Keratinocyte (primary cell): Measurements from ENCODE around the gene TSC1.

Experiments
- CTCF ChIP-seq, 3 experiments: IDR thresholded peaks in 1 of 3; conservative IDR thresholded peaks in 1 of 3; optimal IDR thresholded peaks in 1 of 3; 2 replicates in 2 of 3; 3 replicates in 1 of 3; pipeline versions ENCODE3 to v1.5.1; 2011; ENCODE audit warnings: low read length in 3 of 3, mild to moderate bottlenecking in 3 of 3, moderate library complexity in 2 of 3, control low read depth in 1 of 3, inconsistent platforms in 1 of 3; ENCODE audit not compliant: insufficient read depth in 2 of 3; ENCODE audit errors: extremely low read depth in 1 of 3
- EZH2 ChIP-seq: IDR thresholded peaks from one replicate; pipeline ENCODE4 v1.6.1; 2012; ENCODE audit warnings: inconsistent platforms, mild to moderate bottlenecking, low read length, moderate library complexity

GRCh38 chr9:132877824-132878694, 66.4 kb downstream of the TSC1 start, which contains the start of gene AK8:
- TF ChIP-seq CTCF (optimal IDR thresholded peaks at IDR 0.05 in 1 of 3, IDR thresholded peaks at IDR 0.05 in 1 of 3, conservative IDR thresholded peaks at IDR 0.05 in 1 of 3; ENCODE audit: extremely low read depth in 1 of 3, insufficient read depth in 2 of 3, low read length in 3 of 3) (no peak), EZH2 (no peak)
